HEK293 (cell line): ENCODE data around the gene PJA2.

Experiments used
- OVOL3 ChIP-seq: fragments of 450-650 bp; formaldehyde crosslinking; IDR thresholded peaks from 2 replicates; pipeline ENCODE4 v1.5.1; 2016; ENCODE audit warnings: missing biosample characterization, missing genetic modification characterization
- PRDM2 ChIP-seq: fragments of 450-650 bp; formaldehyde crosslinking; IDR thresholded peaks from 2 replicates; pipeline ENCODE4 v1.5.1; 2016; ENCODE audit warnings: missing biosample characterization, missing genetic modification characterization, borderline replicate concordance
- REPIN1 ChIP-seq: fragments of 450-650 bp; formaldehyde crosslinking; IDR thresholded peaks from 2 replicates; pipeline ENCODE4 v1.5.1; 2017; ENCODE audit warnings: missing biosample characterization, missing genetic modification characterization, low read depth
- REST ChIP-seq: fragments of 450-650 bp; formaldehyde crosslinking; IDR thresholded peaks from 2 replicates; pipeline ENCODE4 v1.5.1; 2016; ENCODE audit warnings: missing biosample characterization, missing genetic modification characterization
- SP3 ChIP-seq: fragments of 450-650 bp; formaldehyde crosslinking; IDR thresholded peaks from 2 replicates; pipeline ENCODE4 v1.5.1; 2016; ENCODE audit warnings: missing biosample characterization, missing genetic modification characterization
- TRIM28 ChIP-seq: IDR thresholded peaks from 2 replicates; pipeline ENCODE4 v1.6.1; 2011; ENCODE audit warnings: low read length, control low read depth, borderline replicate concordance
- ZNF138 ChIP-seq: fragments of 450-650 bp; formaldehyde crosslinking; IDR thresholded peaks from 2 replicates; pipeline ENCODE4 v1.5.1; 2016; ENCODE audit warnings: missing biosample characterization, missing genetic modification characterization, borderline replicate concordance
- ZNF140 ChIP-seq: fragments of 450-650 bp; formaldehyde crosslinking; IDR thresholded peaks from 2 replicates; pipeline ENCODE4 v1.5.1; 2016; ENCODE audit warnings: missing biosample characterization, missing genetic modification characterization
- ZNF555 ChIP-seq: fragments of 450-650 bp; formaldehyde crosslinking; conservative IDR thresholded peaks from 2 replicates; pipeline ENCODE4 v1.5.1; 2017; ENCODE audit warnings: missing biosample characterization, mild to moderate bottlenecking, missing genetic modification characterization, inconsistent platforms
- ZNF585B ChIP-seq: fragments of 450-650 bp; formaldehyde crosslinking; IDR thresholded peaks from 2 replicates; pipeline ENCODE4 v1.5.1; 2016; ENCODE audit warnings: missing biosample characterization, missing genetic modification characterization
- ZNF600 ChIP-seq: fragments of 450-650 bp; formaldehyde crosslinking; IDR thresholded peaks from 2 replicates; pipeline ENCODE4 v1.5.1; 2016; ENCODE audit warnings: missing biosample characterization, missing genetic modification characterization
- ZNF623 ChIP-seq: fragments of 450-650 bp; formaldehyde crosslinking; IDR thresholded peaks from 2 replicates; pipeline ENCODE4 v1.5.1; 2016; ENCODE audit warnings: missing biosample characterization, missing genetic modification characterization
- ZNF677 ChIP-seq: fragments of 450-650 bp; IDR thresholded peaks from 2 replicates; pipeline ENCODE4 v1.5.0; 2018; ENCODE audit warnings: missing biosample characterization, mild to moderate bottlenecking, missing genetic modification characterization, moderate library complexity
- ZNF785 ChIP-seq: fragments of 450-650 bp; formaldehyde crosslinking; IDR thresholded peaks from 2 replicates; pipeline ENCODE4 v1.5.1; 2016; ENCODE audit warnings: missing biosample characterization, missing genetic modification characterization
- ZNF792 ChIP-seq: fragments of 450-650 bp; formaldehyde crosslinking; IDR thresholded peaks from 2 replicates; pipeline ENCODE4 v1.5.1; 2016; ENCODE audit warnings: missing biosample characterization, missing genetic modification characterization
- TF ChIP-seq, protein P1 (sequence below): fragments of 450-650 bp; IDR thresholded peaks from 2 replicates; pipeline ENCODE4 v1.5.1; 2018; ENCODE audit warnings: missing biosample characterization, mild to moderate bottlenecking, missing genetic modification characterization
- TF ChIP-seq, protein P2 (sequence below): fragments of 450-650 bp; IDR thresholded peaks from 2 replicates; pipeline ENCODE4 v1.5.1; 2018; ENCODE audit warnings: missing biosample characterization, missing genetic modification characterization
- TF ChIP-seq, protein P3 (sequence below): fragments of 450-650 bp; formaldehyde crosslinking; IDR thresholded peaks from 2 replicates; pipeline ENCODE4 v1.5.1; 2016; ENCODE audit warnings: missing biosample characterization, missing genetic modification characterization, borderline replicate concordance
- TF ChIP-seq, protein P4 (sequence below): fragments of 450-650 bp; formaldehyde crosslinking; IDR thresholded peaks from 2 replicates; pipeline ENCODE4 v1.5.1; 2016; ENCODE audit warnings: missing biosample characterization, missing genetic modification characterization

Gene PJA2

DNA sequence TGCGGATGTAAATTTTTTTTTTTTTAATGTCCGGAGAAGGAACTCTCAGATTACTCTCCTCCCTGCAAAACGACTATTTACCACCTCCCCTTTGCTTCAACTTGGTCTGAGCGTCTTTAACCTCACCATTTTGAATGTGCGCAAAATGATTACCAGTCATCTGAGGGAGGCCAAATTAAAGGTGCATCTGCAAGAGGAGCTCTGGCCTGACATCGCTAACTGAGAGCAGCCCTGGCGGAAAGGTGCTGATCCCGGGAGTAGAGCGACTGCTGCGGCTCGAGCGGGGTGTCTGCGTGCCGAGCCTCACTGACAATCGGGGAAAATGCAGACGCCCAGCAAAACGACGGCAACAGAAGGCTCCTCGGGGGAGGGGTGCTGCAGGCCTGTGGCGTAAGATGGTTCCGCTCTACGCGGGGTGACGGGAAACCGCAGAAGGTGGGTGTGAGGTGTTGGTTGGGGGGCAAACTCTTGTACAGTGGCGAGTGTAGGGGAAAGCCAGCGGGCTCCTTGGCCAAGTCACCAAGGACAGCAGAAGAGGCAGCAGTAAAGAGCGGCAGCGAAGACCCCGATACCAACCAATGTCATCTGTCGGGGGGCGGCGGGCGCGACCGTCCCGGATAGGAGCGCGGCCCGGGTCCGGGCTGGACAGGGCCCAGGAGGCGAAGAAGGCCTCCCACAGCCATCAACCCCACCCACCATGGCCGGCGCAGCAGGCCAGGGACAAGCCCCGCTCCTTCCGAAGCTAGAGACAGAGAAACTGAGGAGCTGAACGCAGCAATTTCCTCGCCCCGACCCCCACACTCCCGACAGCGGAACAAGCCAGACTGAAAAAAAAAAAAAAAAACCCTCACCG, 557 bp downstream of the PJA2 start (continued):
- 0 out of 2 replicates have a peak, but pooled peaks have one; percentile 6 for TF ChIP-seq ZNF585B (tag by site-specific recombination)
- TF ChIP-seq, protein P1, sequence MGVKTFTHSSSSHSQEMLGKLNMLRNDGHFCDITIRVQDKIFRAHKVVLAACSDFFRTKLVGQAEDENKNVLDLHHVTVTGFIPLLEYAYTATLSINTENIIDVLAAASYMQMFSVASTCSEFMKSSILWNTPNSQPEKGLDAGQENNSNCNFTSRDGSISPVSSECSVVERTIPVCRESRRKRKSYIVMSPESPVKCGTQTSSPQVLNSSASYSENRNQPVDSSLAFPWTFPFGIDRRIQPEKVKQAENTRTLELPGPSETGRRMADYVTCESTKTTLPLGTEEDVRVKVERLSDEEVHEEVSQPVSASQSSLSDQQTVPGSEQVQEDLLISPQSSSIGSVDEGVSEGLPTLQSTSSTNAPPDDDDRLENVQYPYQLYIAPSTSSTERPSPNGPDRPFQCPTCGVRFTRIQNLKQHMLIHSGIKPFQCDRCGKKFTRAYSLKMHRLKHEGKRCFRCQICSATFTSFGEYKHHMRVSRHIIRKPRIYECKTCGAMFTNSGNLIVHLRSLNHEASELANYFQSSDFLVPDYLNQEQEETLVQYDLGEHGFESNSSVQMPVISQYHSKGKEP (tag by site-specific recombination): no peak
- no peak for TF ChIP-seq ZNF138
- TF ChIP-seq SP3: peak; percentile 88; the same call in 1 of the 2 replicates
- TF ChIP-seq ZNF600: peak; percentile 76
- TF ChIP-seq ZNF785 (tag by site-specific recombination): no peak
- peak; percentile 87; the same call in 1 of the 2 replicates for TF ChIP-seq PRDM2 (tag by site-specific recombination)
- 0 out of 2 replicates have a peak, but pooled peaks have one; percentile 14 for TF ChIP-seq ZNF623 (tag by site-specific recombination)
- no peak for TF ChIP-seq ZNF555 (tag by site-specific recombination)
- TF ChIP-seq ZNF677 (tag by site-specific recombination): no peak
- peak; percentile 95 for TF ChIP-seq REST (tag by site-specific recombination)
- TF ChIP-seq OVOL3: 0 out of 2 replicates have a peak, but pooled peaks have one; percentile 27
- TF ChIP-seq, protein P2, sequence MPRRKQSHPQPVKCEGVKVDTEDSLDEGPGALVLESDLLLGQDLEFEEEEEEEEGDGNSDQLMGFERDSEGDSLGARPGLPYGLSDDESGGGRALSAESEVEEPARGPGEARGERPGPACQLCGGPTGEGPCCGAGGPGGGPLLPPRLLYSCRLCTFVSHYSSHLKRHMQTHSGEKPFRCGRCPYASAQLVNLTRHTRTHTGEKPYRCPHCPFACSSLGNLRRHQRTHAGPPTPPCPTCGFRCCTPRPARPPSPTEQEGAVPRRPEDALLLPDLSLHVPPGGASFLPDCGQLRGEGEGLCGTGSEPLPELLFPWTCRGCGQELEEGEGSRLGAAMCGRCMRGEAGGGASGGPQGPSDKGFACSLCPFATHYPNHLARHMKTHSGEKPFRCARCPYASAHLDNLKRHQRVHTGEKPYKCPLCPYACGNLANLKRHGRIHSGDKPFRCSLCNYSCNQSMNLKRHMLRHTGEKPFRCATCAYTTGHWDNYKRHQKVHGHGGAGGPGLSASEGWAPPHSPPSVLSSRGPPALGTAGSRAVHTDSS (tag by site-specific recombination): no peak
- no peak for TF ChIP-seq ZNF792
- no peak for TF ChIP-seq ZNF140 (tag by site-specific recombination)
- TF ChIP-seq, protein P3, sequence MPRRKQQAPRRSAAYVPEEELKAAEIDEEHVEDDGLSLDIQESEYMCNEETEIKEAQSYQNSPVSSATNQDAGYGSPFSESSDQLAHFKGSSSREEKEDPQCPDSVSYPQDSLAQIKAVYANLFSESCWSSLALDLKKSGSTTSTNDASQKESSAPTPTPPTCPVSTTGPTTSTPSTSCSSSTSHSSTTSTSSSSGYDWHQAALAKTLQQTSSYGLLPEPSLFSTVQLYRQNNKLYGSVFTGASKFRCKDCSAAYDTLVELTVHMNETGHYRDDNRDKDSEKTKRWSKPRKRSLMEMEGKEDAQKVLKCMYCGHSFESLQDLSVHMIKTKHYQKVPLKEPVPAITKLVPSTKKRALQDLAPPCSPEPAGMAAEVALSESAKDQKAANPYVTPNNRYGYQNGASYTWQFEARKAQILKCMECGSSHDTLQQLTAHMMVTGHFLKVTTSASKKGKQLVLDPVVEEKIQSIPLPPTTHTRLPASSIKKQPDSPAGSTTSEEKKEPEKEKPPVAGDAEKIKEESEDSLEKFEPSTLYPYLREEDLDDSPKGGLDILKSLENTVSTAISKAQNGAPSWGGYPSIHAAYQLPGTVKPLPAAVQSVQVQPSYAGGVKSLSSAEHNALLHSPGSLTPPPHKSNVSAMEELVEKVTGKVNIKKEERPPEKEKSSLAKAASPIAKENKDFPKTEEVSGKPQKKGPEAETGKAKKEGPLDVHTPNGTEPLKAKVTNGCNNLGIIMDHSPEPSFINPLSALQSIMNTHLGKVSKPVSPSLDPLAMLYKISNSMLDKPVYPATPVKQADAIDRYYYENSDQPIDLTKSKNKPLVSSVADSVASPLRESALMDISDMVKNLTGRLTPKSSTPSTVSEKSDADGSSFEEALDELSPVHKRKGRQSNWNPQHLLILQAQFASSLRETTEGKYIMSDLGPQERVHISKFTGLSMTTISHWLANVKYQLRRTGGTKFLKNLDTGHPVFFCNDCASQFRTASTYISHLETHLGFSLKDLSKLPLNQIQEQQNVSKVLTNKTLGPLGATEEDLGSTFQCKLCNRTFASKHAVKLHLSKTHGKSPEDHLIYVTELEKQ (tag by site-specific recombination): no peak
- TF ChIP-seq, protein P4, sequence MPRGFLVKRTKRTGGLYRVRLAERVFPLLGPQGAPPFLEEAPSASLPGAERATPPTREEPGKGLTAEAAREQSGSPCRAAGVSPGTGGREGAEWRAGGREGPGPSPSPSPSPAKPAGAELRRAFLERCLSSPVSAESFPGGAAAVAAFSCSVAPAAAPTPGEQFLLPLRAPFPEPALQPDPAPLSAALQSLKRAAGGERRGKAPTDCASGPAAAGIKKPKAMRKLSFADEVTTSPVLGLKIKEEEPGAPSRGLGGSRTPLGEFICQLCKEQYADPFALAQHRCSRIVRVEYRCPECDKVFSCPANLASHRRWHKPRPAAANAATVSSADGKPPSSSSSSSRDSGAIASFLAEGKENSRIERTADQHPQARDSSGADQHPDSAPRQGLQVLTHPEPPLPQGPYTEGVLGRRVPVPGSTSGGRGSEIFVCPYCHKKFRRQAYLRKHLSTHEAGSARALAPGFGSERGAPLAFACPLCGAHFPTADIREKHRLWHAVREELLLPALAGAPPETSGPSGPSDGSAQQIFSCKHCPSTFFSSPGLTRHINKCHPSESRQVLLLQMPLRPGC (tag by site-specific recombination): 0 out of 2 replicates have a peak, but pooled peaks have one; percentile 35
- peak; percentile 22; the same call in 1 of the 2 replicates for TF ChIP-seq REPIN1 (tag by site-specific recombination)
- TF ChIP-seq TRIM28: no peak
